IMR-90 (cell line): ENCODE data around the gene GKN2.

Experiments used
- CHD1 ChIP-seq: IDR thresholded peaks from 2 replicates; pipeline ENCODE4 v1.6.1; 2012; ENCODE audit warnings: low read depth, low read length, improper control_type of control experiment
- NFE2L2 ChIP-seq: fragments of 150-350 bp; IDR thresholded peaks from 2 replicates; pipeline ENCODE4 v1.6.1; 2016; ENCODE audit warnings: low read depth, mild to moderate bottlenecking, low read length
- POLR2A ChIP-seq: IDR thresholded peaks from 2 replicates; pipeline ENCODE4 v1.6.1; 2012; ENCODE audit warnings: mild to moderate bottlenecking, low read depth, low read length
- RAD21 ChIP-seq: IDR thresholded peaks from 2 replicates; pipeline ENCODE4 v1.6.1; 2012; ENCODE audit warnings: low read length, improper control_type of control experiment
- RCOR1 ChIP-seq: IDR thresholded peaks from 2 replicates; pipeline ENCODE4 v1.6.1; 2012; ENCODE audit warnings: mild to moderate bottlenecking, low read length, improper control_type of control experiment; ENCODE audit not compliant: insufficient replicate concordance
- RFX5 ChIP-seq: IDR thresholded peaks from 2 replicates; pipeline ENCODE4 v1.8.0; 2012; ENCODE audit warnings: low read depth, mild to moderate bottlenecking, low read length, moderate library complexity
- SMC3 ChIP-seq: fragments of 150-350 bp; IDR thresholded peaks from 2 replicates; pipeline ENCODE4 v1.6.1; 2016; ENCODE audit warnings: low read depth, mild to moderate bottlenecking, antibody characterized with exemption, low read length, moderate library complexity
- TF ChIP-seq, protein P1 (sequence below): conservative IDR thresholded peaks from 2 replicates; pipeline ENCODE4 v1.5.1; 2012; ENCODE audit warnings: mild to moderate bottlenecking, low read depth, low read length, improper control_type of control experiment
- TF ChIP-seq, protein P2 (sequence below): fragments of 150-350 bp; IDR thresholded peaks from 2 replicates; pipeline ENCODE4 v1.6.1; 2017; ENCODE audit warnings: mild to moderate bottlenecking, antibody characterized with exemption, low read length, low read depth

DNA sequence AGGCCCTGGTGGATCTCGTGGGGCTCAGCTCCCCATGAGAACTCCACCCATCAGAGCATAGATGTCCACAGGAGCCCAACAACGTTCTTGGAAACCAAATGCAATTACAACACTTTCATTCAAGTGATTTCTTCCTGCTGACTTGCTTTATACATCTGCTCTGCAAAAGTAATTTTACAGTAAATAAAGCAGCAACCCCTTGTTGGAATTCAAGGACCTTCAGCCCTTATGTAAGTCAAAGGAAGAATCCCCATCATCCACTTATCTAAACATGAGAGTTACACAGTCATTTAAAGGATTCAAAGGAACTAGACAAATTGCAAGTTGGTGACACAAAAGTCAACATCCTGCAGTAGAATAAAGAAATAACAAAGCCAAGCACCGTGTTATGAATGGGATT, 43.2 kb upstream of the GKN2 start:
- TF ChIP-seq SMC3 (no peak), NFE2L2 (no peak), RCOR1 (no peak), RFX5 (no peak), POLR2A (no peak), RAD21 (no peak), CHD1 (no peak)
- TF ChIP-seq, protein P1, sequence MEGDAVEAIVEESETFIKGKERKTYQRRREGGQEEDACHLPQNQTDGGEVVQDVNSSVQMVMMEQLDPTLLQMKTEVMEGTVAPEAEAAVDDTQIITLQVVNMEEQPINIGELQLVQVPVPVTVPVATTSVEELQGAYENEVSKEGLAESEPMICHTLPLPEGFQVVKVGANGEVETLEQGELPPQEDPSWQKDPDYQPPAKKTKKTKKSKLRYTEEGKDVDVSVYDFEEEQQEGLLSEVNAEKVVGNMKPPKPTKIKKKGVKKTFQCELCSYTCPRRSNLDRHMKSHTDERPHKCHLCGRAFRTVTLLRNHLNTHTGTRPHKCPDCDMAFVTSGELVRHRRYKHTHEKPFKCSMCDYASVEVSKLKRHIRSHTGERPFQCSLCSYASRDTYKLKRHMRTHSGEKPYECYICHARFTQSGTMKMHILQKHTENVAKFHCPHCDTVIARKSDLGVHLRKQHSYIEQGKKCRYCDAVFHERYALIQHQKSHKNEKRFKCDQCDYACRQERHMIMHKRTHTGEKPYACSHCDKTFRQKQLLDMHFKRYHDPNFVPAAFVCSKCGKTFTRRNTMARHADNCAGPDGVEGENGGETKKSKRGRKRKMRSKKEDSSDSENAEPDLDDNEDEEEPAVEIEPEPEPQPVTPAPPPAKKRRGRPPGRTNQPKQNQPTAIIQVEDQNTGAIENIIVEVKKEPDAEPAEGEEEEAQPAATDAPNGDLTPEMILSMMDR: no peak
- TF ChIP-seq, protein P2, sequence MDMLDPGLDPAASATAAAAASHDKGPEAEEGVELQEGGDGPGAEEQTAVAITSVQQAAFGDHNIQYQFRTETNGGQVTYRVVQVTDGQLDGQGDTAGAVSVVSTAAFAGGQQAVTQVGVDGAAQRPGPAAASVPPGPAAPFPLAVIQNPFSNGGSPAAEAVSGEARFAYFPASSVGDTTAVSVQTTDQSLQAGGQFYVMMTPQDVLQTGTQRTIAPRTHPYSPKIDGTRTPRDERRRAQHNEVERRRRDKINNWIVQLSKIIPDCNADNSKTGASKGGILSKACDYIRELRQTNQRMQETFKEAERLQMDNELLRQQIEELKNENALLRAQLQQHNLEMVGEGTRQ: no peak
